Hematopoietic multipotent progenitor cell treated with erythropoietin and hydrocortisone succinate and interleukin-3 and kit ligand, for 4 days (in vitro differentiated cells): ENCODE results near the gene WDR1.

ENCODE experiments used
- DNase-seq: peaks from one replicate; pipeline ENCODE4 v3.0.0-alpha.2; 2015

Gene WDR1

GRCh38 chr4:10113362-10114047, 3.1 kb downstream of the WDR1 start:
- DNase-seq, result no peak

- DNase-seq, result no peak
Observed at GRCh38 chr4:10112658-10113284, 3.8 kb downstream of the WDR1 start.

DNA sequence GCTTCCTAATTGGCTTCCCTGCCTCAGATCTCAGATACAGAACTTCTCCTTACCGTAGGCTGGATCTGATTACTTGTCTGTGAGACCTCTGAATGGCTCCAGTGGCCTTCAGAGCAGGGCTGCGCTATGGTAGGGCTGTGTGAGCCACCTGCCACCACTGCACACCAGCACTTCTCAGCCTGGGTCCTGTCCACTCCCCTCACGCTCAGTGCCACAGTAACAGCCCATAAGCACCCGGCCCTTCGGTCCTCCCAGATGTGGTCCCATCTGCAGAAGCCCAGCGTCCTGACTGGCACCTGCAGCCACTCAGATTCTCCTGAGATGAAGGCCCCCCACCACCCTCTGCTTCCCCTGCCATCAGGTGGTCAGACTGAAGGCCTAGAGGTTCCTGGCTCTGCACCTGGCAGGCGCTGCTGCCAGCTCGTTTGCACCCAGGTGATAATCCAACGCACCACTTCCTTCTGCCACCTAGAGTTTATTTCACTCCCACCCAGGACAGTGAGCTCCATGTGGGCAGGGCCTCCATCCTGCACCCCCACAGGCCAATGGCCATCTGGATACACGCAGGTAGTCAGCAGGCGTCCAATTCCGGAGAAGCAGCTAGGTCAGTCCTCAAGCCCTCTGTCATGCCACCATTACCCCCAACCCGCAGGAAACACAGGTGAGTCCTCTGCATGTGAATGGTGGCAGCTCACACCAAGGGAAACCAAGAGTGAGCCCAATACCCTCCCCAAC, 5.4 kb downstream of the WDR1 start:
- DNase-seq, result no peak

DNA sequence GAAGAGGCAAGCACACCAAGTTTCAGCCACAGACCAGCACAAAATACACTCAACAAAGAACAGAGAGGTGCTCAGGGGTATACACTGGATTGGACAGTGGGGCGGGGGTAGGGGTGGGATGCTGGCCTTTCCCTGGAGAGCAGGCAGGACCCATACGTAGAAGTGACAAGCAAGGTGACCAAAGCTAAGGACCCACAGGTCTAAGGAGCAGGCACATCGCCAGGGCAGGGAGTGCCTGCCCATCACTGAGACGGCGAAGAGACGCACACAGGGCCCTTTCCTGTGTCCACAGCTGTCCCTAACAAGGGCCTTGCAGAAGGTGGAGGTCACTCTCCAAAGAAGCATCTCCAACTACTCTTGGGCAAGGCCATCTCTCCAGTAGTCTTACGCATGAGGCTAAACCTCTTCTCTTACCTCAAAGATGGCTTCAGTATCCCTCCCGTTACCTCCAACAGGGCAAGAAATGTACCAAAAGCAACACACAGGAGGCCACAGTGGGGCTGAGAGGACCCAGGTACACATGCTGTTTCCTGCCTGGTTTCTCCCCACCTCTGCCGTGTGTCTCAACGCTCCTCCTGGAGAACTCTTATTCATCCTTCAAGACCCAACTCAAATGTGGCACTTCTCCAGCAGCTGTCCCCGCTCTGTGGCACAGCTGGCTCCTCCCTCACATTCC, 6.5 kb downstream of the WDR1 start:
- DNase-seq, result no peak

DNA sequence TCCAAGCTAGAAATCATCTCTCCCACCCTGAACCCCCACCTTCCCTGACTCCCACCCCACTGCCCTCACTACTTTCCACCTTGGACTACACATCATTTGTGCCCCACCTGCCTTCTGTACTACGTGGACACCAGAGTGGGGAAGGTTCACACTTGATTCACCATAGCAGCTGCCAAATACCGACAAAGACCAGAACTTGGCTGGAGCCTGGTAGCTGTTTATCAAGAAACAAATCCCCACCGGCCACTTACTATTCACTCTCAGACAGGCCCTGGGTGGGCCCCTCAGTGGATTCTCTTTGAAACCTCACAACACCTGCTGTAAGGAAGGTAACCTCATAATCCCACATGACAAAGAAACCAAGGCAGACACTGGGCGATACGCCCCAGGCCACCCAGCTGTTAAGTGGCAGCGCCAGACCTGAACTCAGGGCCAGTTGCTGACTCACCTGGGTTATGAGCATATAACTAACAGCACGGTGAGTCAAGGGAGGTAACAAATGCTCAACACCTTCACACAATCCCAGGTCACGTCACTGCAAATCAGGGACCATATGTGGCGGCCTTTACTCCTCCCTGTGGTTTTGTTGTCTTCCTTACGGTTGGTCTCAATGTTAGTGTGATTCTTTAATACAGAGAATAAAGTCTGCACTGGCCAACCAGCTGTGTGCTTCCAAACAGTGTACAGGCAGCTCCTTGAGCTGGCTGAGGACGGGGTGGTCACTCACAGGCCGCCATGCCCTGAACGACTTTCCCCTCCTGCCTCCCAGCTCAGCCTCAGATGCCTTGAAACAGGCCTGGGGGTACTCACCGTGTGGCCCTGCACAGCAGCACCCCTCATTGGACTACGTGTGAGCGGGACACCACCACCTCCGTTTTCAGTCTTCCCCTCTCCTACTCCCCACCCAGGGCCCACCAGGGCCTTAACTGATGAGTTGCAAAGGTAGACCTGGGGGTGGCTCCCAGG, 7.5 kb downstream of the WDR1 start:
- no peak for DNase-seq

GRCh38 chr4:10108391-10108790, 8.2 kb downstream of the WDR1 start:
- DNase-seq, result no peak

- DNase-seq, result no peak
Observed at GRCh38 chr4:10107111-10108091, 9.2 kb downstream of the WDR1 start.

DNA sequence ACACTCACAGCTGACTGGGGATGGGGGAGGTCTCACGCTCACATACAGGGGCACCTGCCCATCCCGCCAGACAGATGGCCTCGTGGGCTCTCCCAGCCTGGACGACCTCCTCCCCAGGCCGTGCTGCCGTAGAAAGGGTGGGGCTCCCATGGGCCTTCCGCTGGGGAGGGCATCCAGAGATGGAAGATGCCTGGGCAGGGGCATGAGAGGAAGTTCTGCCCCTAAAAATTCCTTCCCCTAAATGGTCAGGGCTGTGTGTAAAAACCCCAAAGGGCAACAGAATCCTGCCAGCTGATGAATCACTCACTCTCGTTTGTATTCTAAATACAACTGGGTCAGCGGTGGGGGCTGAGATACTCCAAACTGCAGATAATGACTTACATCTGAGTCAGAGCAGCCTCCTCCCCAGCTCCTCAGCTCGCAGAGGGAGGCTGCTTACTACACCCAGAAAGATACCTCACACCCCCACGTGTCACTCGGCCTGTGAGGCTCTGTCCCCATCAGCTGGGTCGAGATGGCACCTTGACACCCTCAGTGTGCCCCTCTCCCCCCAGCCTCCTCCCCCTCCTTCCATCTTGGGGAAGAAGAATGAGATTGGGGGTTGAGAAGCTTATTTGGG, 10.1 kb downstream of the WDR1 start:
- peak; percentile 83 for DNase-seq

- peak; percentile 40 for DNase-seq
Observed at GRCh38 chr4:10105920-10106319, 10.7 kb downstream of the WDR1 start.

DNA sequence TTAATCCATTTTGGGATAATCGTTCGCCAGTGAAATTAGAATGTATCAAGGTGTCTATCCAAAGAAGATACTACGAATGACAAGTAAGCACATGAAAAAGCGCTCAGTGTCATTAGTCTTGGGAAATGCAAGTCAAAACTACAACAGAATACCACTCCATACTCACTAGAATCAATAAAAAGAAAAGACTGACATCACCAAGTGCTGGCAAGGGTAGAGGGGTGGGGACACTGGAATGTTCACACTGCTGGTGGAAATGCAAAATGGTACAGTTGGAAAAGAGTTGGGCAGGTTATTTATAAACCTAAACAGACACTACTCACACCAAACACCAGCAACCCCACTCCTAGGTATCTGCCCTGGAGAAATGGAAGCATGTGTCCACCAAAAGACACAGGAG, 11.2 kb downstream of the WDR1 start:
- no peak for DNase-seq

GRCh38 chr4:10104991-10105276, 11.7 kb downstream of the WDR1 start:
- DNase-seq, result no peak

DNA sequence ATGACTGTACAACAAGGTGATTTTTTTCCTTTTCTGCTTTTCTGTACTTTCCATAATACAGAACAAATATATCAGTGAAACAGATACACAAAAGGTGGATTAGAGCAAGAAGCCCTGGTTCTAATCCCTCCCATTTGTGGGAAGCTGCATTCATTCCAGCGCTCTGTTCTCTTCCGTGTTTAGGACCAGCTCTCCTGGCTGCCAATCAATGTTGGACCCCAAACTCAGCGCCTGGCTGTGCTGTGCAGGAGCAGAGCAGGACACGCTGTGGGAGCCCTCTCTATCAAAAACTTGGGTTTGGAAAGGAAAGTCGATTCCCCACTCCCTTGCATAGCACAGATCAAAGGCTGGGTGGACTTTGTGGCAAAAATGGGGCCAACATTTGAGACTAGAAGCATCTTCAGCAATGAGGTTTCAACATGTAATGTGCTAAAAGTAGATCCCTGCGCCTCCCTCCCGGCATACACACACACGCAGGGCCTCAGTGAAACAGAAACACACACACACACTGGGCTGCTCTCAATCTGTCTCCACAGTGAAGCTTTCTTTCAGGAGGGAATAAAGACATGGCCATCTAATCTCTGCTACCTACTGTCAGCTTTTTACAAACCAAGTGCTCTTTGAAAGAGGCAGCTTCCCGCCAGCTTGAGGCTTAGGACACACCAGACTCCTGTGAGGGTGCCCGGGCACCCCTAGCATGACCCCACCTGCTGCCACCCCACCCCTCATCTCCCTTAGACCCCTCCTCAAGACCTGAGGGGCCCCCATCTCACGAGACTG, 12.2 kb downstream of the WDR1 start:
- no peak for DNase-seq

DNA sequence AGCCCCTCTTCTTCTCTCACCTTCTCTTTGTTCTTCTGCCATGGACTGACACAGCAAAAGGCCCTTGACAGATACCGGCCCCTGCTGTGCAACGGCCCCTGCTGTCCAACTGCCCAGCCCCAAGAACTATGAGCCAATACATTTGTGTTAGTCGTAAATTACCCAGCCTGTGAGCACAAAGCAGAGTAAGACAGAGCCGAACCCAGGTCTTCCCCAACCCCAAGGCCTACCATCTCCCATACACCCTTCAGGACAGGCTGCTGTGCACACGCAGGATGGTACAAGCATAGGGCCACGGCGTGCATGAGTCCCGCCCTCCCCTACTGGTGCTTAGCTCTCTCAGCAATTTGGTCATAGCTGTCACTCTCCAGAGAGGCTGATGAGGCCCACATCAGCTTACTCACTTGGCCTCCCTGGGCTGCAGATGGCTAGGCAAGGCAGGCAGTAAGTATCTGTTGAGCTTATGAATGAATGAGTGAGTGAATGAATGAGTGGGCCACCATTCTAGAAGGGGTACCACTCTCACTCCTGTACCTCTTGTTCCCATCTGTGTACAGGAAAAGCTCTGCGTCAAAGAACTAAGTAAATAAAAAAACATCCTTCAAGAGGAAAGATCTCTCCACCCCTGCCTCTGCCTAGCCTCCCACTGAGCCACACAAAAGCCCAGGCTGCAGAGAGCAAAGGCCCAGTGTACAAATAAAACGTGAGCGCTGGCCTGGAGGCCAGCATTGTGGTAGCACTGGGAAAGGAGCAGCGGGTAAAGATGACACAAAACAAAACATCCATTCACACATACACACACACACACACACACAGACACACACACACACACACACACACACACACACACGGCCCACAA, 13.9 kb downstream of the WDR1 start:
- DNase-seq, result no peak

DNA sequence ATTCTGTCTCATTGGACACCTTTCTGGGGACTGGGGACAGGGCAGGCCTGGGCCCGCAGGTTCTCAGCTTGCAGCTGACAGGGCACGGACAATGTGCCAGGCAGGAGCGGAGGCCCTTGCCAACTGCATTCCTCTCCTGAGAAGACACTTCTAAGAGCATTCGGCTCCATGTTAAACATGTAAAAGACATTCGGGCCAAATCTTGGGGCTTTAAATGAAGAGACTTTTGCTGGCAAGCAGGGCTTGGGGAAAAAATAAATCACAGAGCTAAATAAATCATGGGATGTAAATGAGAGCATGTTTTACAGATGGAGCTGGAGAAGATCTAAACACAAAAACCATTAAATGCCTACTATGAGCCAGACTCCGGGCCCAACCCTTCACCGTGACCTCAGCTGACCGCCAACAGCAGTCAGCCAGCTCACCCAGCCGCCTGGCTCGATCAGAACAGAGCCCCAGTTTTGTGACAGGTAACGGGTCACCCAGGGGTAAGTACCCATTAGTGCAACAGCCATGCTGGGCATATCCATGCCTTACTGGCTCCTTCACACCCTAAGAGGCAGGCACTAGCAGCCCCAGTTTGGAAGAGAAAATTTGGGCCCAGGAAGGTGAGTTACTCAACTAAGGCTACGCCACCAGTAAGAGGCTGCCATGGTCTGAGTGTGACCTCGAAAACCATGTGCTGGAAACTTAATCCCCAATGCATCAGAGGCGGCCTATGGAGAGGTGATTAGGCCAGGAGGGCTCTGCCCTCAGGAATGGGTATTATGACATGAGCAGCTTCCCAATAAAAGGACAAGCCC, 14.7 kb downstream of the WDR1 start:
- DNase-seq, result no peak

DNA sequence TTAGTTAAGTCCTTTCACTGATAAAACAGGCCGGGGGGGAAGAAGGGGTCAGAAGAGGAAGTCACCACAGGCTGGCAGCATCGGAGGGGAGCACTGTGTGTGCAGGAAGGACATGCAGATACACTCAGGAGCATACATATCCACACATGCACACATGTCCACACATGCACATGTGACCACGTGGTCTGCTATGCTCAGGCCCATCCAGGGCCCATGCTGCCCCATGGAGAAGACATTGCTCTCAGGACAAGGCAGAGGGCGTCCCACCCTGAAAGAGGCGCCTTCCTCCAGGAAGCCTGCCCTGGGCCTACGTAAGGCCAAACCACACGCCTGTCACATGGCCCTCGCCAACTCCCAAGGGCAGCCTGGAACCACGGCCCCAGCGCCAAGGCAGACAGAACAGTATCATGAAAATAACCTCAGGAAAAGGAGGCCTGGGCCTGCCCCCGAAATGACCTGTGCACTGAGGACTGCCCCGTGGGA, 15.8 kb downstream of the WDR1 start:
- DNase-seq, result peak; percentile 71

DNA sequence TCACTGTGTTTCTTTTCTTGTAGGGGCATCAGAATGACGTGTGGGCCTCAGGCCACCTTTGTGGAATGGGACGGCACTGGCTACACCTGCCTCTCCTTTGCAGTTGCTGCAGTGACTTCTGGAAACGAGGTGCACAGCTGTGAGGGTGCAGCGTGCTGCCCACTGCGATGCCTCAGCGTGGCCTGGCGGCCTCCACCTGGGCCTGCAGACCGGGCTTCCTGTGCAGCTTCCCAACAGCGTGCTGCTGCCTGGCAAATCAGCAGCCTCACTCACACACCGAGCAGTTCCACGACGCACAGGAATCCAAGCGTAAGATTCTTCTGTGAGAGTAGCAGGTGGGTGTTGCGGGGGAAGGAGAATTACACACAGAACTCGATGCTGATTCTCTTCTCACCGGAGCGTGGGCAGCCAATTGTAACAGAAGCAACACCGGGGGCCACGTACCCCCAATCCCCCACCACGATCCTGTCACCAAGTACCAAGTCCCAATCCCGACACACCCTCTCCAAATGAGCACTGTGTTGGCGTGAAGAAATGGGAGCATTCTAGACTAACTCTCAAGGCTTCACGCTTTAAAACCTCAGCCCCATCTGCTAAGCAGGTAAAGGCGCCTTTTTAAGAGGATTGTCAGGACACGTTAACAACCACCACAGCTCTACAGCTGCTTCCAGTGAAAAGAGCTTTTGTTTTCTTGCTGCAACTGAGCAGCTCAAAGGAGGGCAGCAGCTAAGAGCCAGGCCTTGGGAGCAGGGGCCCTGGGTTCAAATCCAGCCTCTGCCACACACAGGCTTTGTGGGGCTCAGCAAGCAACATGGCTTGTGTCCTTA, 16.9 kb downstream of the WDR1 start:
- DNase-seq, result no peak

DNA sequence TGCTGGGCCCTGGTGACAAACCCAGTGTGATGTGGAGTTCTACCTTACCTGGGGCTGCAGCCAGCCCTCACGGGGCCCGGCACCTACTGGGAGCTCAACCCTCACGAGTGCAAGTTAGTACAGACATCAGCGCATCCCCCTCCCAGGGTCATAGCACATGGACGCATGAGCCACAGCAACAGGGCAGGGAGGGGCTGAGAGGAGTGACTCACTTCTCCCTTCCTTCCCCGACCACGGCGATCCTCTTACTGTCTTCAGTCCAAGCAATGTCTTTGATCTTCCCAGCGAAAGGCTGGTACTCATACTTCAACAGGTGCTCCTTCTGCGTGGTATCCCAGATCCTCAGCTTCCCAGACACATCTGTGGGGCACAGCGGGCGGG, 17.8 kb downstream of the WDR1 start:
- no peak for DNase-seq
